NCI-H2171 (cell line): ENCODE data around the gene FAM184A.
A peak's percentile ranks its signal among the peaks of the same experiment; 100 is the strongest.

Experiments
- DNase-seq: peaks from one replicate; lab custom pipeline; 2025; lab: John Stamatoyannopoulos, UW

The FAM184A gene

GRCh38 chr6:118967239-118967638 lies 111.2 kb downstream of the FAM184A start:
- no peak for DNase-seq

DNA sequence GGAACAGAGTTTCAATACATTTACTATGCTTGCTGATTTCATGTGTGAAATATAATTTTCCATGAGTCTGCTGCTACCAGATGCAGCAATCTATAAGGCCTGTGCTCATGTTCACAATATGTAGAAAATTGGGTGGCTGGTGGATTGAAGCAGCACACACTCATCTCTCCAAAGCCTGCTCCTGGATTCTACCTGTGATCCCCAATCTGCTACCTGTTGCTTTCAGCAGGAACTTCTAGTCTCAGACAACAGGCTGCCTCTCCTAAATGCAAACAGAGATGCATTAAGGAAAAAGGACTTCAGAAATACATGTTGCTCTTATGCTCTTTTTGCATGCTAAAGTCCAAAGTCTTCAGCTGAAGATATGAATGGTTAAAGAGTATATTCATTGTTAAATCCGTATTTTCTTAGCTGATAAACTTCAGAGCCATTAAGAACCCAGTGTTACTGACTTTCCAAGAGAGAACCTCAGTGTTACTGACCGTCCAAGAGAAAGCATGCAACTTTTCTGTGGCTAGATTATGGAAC lies 112.6 kb downstream of the FAM184A start:
- no peak for DNase-seq

DNA sequence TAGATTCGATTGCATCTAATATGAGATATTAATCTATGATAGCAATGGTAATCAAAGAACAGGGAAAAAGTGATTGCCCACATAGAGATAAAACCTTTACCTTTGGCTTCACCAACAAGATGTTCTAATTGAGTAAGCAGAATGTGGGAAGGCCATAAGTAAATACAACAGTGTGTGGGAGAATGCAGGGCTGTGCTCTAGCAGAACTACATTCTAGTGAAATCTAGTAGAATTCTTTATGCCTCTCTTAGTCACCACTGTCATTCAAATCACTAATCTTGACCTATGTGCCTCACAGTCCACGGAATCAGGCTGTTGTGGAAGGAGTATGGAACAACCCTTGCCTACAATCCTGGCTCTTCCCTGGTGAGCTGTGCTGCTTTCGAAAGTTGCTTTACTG lies 113.1 kb downstream of the FAM184A start:
- no peak for DNase-seq

DNA sequence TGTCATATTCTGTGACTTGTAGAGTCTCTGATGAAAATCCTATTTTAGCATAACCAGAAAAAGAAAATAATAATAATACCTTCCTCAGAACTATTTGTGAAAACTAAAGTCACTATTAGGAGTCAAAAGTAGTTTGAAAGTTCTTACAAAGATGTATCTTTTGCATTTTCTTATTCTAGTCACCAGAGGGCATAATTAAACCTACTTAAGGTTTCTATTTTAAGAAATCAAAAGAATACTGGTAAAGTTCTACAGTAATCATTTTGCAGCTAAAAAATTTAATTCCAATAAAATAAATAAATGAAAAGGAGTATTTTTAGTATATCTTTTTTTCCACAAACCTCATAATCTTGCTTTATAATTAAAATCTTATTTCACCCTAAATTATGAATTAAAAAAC lies 115.5 kb downstream of the FAM184A start:
- no peak for DNase-seq

GRCh38 chr6:118959903-118960302 lies 118.6 kb downstream of the FAM184A start:
- no peak for DNase-seq

DNA sequence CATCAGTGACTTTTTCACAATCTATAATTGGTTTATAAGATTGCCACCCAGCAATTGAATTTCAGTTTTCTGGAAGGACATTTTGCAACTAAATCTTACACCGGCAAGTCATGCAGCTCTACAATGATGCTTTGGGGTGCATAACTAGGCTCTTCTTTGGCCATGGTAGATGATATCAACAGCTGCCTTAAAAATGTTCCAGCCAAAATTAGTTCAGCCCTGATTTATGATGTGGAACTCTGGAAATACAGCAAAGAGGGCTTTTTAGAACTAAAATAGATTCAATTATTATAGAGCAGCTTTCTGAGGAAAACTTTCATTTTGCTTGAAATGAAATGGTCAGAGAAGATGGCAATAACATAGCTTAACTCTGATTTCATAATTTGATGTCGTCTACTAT lies 125.1 kb downstream of the FAM184A start:
- no peak for DNase-seq

DNA sequence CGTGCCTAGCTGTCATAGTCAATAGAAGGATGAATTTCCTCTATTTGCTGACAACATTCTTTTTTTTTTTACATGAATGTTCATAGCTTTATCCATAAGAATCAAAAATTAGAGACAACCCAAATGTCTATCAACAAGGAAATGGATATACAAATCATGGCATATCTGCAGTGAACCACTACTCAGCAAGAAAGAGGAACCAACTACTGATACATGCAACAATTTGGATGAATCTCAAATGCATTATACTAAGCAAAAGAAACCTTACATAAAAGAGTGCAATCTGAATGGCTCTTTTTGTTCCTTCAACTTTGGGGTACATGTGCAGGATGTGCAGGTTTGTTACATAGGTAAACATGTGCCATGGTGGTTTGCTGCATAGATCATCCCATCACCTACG lies 125.8 kb downstream of the FAM184A start:
- DNase-seq: no peak

- no peak for DNase-seq
These were observed 133.2 kb downstream of the FAM184A start for GRCh38 chr6:118945217-118945616.

GRCh38 chr6:118940770-118941169 lies 137.7 kb downstream of the FAM184A start:
- no peak for DNase-seq

DNA sequence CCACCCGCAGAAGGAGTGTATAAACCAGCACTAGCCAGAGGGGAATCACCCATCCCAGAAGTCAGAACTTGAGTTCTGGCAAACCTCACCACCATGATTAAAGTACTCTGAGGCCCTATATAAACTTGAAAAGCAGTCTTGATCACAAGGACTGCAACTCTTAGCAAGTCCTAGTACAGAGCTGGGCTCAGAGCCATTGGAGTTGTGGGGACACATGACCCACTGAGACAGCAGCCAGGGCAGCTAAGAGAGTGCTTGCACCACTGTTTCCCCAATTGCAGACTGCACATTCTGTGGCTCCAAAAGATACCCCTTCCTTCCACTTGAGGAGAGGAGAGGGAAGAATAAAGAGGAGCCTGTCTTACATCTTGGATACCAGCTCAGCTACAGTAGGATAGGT lies 138.8 kb downstream of the FAM184A start:
- DNase-seq: no peak

- DNase-seq: no peak
These were observed 142.3 kb downstream of the FAM184A start for GRCh38 chr6:118935978-118936703.

- DNase-seq: no peak
These were observed 143.2 kb downstream of the FAM184A start for GRCh38 chr6:118935331-118935668.

DNA sequence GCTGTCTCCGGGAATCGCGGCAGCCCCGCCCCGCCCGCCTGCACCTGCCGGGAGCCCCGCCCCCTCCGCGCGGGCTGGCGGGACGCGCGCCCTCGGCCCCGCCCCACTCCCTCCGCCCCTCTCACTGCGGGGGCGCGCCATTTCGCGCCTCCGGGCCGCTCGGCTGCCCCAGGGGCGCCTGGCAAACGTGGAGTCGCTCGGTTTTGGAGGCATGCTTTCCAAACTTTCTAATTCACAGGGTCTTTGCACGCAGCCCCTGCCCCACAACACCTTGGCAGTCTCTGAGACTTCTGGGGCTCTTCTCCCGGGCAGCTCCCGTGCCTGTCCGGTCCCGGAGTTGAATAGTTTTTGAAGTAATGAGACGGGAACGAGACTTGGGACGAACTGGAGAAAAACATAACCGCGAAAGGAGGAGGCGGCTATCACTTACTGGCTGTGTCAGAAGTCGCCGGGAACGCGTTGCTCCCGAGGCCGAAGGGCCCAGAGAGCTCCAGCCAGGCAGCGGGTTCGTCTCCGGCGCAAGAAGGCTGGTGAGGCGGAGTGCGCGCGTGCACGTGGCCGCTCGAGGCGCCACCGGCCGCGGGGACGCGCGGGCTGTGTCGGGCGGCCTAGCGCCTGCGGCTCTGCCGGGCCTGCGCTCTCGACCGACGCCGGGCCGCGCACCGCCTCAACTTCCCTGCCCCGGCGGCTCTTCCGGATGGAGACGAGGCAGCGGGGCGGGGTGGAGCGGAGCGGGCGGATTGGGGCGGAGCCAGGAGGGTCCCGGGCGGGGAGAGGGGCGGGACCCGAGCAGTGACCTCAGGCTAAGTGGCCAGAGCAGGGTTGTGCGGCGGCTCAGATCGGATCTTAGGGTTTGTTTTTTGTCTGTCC lies 143.8 kb downstream of the FAM184A start, which contains the start of gene MCM9:
TSS of gene MCM9 (minus strand) at position 699 of the 870 bp plus-strand sequence. CDS start 3,436 bp downstream, outside the sequence.
- peak; percentile 92 for DNase-seq

- no peak for DNase-seq
These were observed 144.5 kb downstream of the FAM184A start for GRCh38 chr6:118933855-118934460.

- DNase-seq: no peak
These were observed 146.0 kb downstream of the FAM184A start for GRCh38 chr6:118932421-118932820.

GRCh38 chr6:118931436-118931835 lies 147.0 kb downstream of the FAM184A start:
- no peak for DNase-seq

GRCh38 chr6:118930680-118931079 lies 147.8 kb downstream of the FAM184A start:
- DNase-seq: no peak

GRCh38 chr6:118923035-118923434 lies 155.4 kb downstream of the FAM184A start:
- DNase-seq: no peak

DNA sequence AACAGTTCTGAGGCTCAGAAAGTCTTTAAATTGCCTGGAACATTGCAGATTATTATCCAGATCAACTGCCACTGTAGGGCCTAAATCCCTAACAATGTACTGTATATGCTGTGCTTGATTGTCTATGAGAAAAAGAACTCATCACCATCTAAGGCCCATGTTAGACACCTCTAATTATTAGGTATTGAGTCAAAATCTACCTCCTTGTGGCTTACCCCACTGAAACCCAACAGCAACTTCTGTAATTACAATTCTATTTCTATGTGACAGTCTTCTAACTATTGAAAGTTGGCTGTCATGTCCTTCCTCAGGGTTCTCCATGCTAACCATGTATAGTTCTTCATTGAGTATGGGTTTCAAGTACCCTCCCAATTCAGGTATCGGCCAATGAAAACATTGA lies 157.4 kb downstream of the FAM184A start:
- no peak for DNase-seq

DNA sequence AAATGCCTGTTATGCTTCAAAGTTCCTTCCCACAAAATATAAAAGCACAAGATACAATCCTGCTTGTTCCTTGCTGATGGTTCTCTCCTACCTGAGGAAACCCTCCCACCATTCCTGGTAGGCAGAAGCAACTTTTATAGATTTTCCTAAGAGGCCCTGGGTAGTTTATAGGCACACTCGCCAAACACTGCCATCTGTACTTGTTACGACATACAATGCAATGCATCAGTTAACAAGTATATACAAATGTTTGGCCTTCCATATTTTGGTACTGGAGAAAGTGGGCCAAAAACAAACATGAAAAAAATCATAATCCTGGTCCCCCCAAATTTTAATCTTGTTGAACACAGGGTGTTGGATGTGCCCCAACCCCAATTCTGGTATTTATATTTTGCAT lies 160.1 kb downstream of the FAM184A start:
- peak; percentile 5 for DNase-seq

- DNase-seq: no peak
These were observed 160.7 kb downstream of the FAM184A start for GRCh38 chr6:118917546-118918328.

DNA sequence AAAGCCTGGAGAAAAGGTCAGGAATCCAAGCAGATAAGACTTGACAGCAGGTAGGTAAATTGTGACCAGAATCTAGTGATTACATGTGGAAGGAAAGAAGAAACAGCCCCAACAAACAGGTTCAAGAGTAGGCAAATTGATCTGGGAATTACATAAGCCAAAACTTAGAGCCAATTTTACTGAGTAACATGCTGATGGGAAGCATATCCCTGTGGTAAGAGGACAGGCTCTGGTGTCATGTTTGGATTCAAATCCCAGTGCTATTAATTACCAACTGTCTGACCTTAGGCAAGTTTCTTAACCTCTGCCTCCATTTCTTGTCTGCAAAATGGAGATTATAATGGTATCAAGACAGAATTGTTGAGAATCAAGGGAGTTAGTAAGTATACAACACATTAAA lies 163.9 kb downstream of the FAM184A start:
- DNase-seq: no peak
